OCI-LY7 (cell line): ENCODE results near the gene FHIT. TPM values are rescaled to one million over a fixed set of nuclear protein-coding genes. Genes with fewer than 3 reads are reported as not detected.

Experiments used
- BruUV-seq: library from RNA; stranded (reverse); fragments of 400-500 nt; replicated peaks from 2 replicates; lab custom pipeline; 2021; lab: Mats Ljungman, UMichigan
- CTCF ChIA-PET: fragments of 300-600 bp; sonication (Branson Sonifier 250); formaldehyde crosslinking; loops from one replicate; lab custom pipeline; 2022; ENCODE audit warnings: antibody characterized with exemption; ENCODE audit not compliant: unreplicated experiment; lab: Charles Lee
- POLR2A ChIA-PET: fragments of 300-600 bp; sonication (Branson Sonifier 250); formaldehyde crosslinking; loops from one replicate; lab custom pipeline; 2022; ENCODE audit warnings: antibody characterized with exemption; lab: Charles Lee
- DNase-seq: peaks from one replicate; pipeline ENCODE4 v3.0.0-alpha.2; 2015; ENCODE audit warnings: low spot score
- H2AFZ ChIP-seq: fragments of 200-600 bp; sonication (generic), shearing (Covaris generic); 2 replicates; pipeline ENCODE4 v1.6.1; 2014; ENCODE audit warnings: mild to moderate bottlenecking, antibody characterized with exemption, low read length, moderate library complexity
- H3K27ac ChIP-seq: fragments of 200-600 bp; sonication (generic); 2 replicates; pipeline ENCODE4 v1.5.1; 2014; ENCODE audit warnings: mixed run types, low read depth, mild to moderate bottlenecking, moderate library complexity, low read length, inconsistent platforms; ENCODE audit not compliant: poor library complexity, severe bottlenecking
- H3K36me3 ChIP-seq: fragments of 200-600 bp; sonication (generic); 2 replicates; pipeline ENCODE4 v1.6.1; 2014; ENCODE audit warnings: mild to moderate bottlenecking, antibody characterized with exemption, low read length, moderate library complexity, mixed read lengths; ENCODE audit not compliant: insufficient read depth
- H3K4me1 ChIP-seq: fragments of 200-600 bp; sonication (generic); 2 replicates; pipeline ENCODE4 v1.5.1; 2014; ENCODE audit warnings: mild to moderate bottlenecking, low read length; ENCODE audit not compliant: insufficient read depth, poor library complexity, severe bottlenecking
- H3K4me2 ChIP-seq: fragments of 200-600 bp; sonication (generic); 2 replicates; pipeline ENCODE4 v1.6.1; 2014; ENCODE audit warnings: mild to moderate bottlenecking, low read length
- H3K4me3 ChIP-seq: fragments of 200-600 bp; sonication (generic); 2 replicates; pipeline ENCODE4 v1.5.1; 2014; ENCODE audit warnings: mild to moderate bottlenecking, low read depth, low read length; ENCODE audit not compliant: poor library complexity, severe bottlenecking
- H3K79me2 ChIP-seq: fragments of 200-600 bp; sonication (generic); 2 replicates; pipeline ENCODE4 v1.6.1; 2016; ENCODE audit warnings: low read depth, mild to moderate bottlenecking, low read length, moderate library complexity, mixed read lengths; ENCODE audit not compliant: insufficient read depth
- H3K9me2 ChIP-seq: fragments of 200-600 bp; sonication (generic); 2 replicates; pipeline ENCODE4 v1.6.1; 2016; ENCODE audit warnings: mild to moderate bottlenecking, low read length, mixed read lengths; ENCODE audit not compliant: insufficient read depth
- H3K9me3 ChIP-seq: fragments of 200-600 bp; sonication (generic); 2 replicates; pipeline ENCODE4 v1.6.1; 2014; ENCODE audit warnings: mild to moderate bottlenecking, mixed run types, low read length, mixed read lengths
- H4K20me1 ChIP-seq: fragments of 200-600 bp; sonication (generic); 2 replicates; pipeline ENCODE4 v1.6.1; 2014; ENCODE audit warnings: mild to moderate bottlenecking, antibody characterized with exemption, low read length, moderate library complexity, mixed read lengths; ENCODE audit not compliant: insufficient read depth
- CTCF ChIP-seq: fragments of 200-600 bp; sonication (generic); conservative IDR thresholded peaks from 2 replicates; pipeline ENCODE4 v1.5.1; 2014; ENCODE audit warnings: mild to moderate bottlenecking, antibody characterized with exemption, low read length, moderate library complexity, mixed read lengths
- EZH2phosphoT487 ChIP-seq: fragments of 200-600 bp; sonication (generic); IDR thresholded peaks from 2 replicates; pipeline ENCODE4 v1.6.1; 2018; ENCODE audit warnings: low read depth, borderline replicate concordance, mild to moderate bottlenecking, mixed run types, antibody characterized with exemption, low read length, moderate library complexity, mixed read lengths
- intact Hi-C: fragments of 100-400 bp; cut with micrococcal nuclease; formaldehyde crosslinking; loops from one replicate; pipeline ENCODE4 v1.10.0; 2022; ENCODE audit not compliant: unreplicated experiment
- total RNA-seq, 2 experiments: library from RNA; depleted of rRNA in 1 of 2; stranded (reverse); fragments of >200 nt in 1 of 2; shearing (Covaris generic) in 1 of 2; gene quantifications; 2 replicates each; pipeline ENCODE4 v1.2.3, GENCODE V29; 2014 to 2022

The FHIT gene
- total RNA-seq, 2 experiments from 2014 or later: 5.0 to 10.9 TPM

- Histone ChIP-seq H3K4me3 (no peak overlapping the region), H4K20me1 (no peaks in the 10 kb centered on the region; the same call in 1 of the 2 replicates), H3K4me2 (no peak overlapping the region), H2AFZ (no peak overlapping the region), H3K9me2 (no peaks in the 10 kb centered on the region), H3K36me3 (no peaks in the 10 kb centered on the region), H3K27ac (no peak overlapping the region), H3K79me2 (no peaks in the 10 kb centered on the region), H3K9me3 (no peaks in the 10 kb centered on the region), H3K4me1 (no peaks in the 10 kb centered on the region)
- intact Hi-C loops: no loop called here
- ChIA-PET POLR2A (interaction anchor here (0.7 kb wide), 1 partner anchor 433 kb away, joined by 3 read pairs; no protein-coding TSS in a partner anchor), CTCF (no interaction called here)
- no peak for TF ChIP-seq CTCF
- TF ChIP-seq EZH2phosphoT487: no peak
- no TSS peak for BruUV-seq
- DNase-seq: no peak
Measured at GRCh38 chr3:60399861-60400845, 851.1 kb downstream of the FHIT start.

- no peaks in the 10 kb centered on the region for H3K9me2 ChIP-seq
- no peaks in the 10 kb centered on the region for H3K79me2 ChIP-seq
- no peaks in the 10 kb centered on the region for H3K9me3 ChIP-seq
- H3K27ac ChIP-seq: no peak overlapping the region
- H3K4me1 ChIP-seq: no peaks in the 10 kb centered on the region
- intact Hi-C loops: no loop called here
- H3K4me2 ChIP-seq: no peak overlapping the region
- H3K36me3 ChIP-seq: no peaks in the 10 kb centered on the region
- ChIA-PET CTCF (no interaction called here), POLR2A (no interaction called here)
- BruUV-seq: no TSS peak
- DNase-seq: no peak
- H4K20me1 ChIP-seq: no peaks in the 10 kb centered on the region; the same call in 1 of the 2 replicates
- TF ChIP-seq EZH2phosphoT487 (no peak), CTCF (no peak)
- H3K4me3 ChIP-seq: no peak overlapping the region
- no peak overlapping the region for H2AFZ ChIP-seq
Measured at GRCh38 chr3:60399292-60399691, 852.0 kb downstream of the FHIT start.
